ENCODE measurements around the gene SCAMP5. TPM values are rescaled to one million over a fixed set of nuclear protein-coding genes. Genes with fewer than 3 reads are reported as not detected.
A peak's percentile ranks its signal among the peaks of the same experiment; 100 is the strongest.

The SCAMP5 gene
- total and polyA plus RNA-seq, 2 of the 13 experiments (the other 11 are each of a cell fraction or from before 2014, with no cell fraction given), result 34.3 to 49.0 TPM

DNA sequence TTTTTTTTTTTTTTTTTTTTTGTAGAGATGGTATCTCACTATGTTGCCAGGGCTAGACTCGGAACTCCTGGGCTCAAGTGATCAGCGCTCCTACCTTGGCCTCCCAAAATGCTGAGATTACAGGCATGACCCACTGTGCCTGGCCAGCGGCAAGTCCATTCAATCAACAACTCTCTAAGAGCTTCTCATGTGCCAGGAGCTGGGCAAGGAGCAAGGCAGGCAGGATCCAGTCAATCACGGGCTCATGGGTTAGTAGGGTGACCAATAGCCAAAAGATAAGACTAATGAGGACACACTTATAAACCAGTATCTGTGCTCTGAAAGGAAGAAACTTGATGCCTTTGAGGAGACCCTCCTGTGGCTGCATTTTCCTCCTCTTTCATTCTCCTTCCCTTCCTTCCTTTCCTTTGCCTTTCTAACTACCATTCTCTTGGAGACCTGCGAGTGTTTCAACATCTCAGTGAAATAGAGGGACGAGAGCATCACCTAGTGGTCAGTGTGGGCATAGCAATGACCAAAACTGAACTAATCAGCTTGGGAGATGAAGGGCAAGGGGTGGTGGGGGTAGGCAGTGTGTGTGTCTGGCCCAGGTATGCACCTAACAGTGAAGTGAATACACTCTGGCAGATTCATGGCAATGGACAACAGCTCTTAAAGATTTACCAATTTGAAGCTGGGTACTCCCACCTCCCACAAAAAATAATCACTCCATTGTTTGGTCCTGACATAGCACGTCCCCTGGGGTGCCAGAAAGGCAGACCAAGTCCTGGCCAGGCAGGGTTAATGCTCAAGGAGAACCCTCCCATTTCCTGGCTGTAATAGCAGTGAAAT is 45.1 kb upstream of the SCAMP5 start (continued):
- TF ChIP-seq, protein P1, sequence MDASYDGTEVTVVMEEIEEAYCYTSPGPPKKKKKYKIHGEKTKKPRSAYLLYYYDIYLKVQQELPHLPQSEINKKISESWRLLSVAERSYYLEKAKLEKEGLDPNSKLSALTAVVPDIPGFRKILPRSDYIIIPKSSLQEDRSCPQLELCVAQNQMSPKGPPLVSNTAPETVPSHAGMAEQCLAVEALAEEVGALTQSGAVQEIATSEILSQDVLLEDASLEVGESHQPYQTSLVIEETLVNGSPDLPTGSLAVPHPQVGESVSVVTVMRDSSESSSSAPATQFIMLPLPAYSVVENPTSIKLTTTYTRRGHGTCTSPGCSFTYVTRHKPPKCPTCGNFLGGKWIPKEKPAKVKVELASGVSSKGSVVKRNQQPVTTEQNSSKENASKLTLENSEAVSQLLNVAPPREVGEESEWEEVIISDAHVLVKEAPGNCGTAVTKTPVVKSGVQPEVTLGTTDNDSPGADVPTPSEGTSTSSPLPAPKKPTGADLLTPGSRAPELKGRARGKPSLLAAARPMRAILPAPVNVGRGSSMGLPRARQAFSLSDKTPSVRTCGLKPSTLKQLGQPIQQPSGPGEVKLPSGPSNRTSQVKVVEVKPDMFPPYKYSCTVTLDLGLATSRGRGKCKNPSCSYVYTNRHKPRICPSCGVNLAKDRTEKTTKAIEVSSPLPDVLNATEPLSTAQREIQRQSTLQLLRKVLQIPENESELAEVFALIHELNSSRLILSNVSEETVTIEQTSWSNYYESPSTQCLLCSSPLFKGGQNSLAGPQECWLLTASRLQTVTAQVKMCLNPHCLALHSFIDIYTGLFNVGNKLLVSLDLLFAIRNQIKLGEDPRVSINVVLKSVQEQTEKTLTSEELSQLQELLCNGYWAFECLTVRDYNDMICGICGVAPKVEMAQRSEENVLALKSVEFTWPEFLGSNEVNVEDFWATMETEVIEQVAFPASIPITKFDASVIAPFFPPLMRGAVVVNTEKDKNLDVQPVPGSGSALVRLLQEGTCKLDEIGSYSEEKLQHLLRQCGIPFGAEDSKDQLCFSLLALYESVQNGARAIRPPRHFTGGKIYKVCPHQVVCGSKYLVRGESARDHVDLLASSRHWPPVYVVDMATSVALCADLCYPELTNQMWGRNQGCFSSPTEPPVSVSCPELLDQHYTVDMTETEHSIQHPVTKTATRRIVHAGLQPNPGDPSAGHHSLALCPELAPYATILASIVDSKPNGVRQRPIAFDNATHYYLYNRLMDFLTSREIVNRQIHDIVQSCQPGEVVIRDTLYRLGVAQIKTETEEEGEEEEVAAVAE (CRISPR knock-in tag; IDR thresholded peaks at IDR 0.05; ENCODE audit: borderline replicate concordance), result 0 out of 2 replicates have a peak, but pooled peaks have one; percentile 52
- TF ChIP-seq, protein P2, sequence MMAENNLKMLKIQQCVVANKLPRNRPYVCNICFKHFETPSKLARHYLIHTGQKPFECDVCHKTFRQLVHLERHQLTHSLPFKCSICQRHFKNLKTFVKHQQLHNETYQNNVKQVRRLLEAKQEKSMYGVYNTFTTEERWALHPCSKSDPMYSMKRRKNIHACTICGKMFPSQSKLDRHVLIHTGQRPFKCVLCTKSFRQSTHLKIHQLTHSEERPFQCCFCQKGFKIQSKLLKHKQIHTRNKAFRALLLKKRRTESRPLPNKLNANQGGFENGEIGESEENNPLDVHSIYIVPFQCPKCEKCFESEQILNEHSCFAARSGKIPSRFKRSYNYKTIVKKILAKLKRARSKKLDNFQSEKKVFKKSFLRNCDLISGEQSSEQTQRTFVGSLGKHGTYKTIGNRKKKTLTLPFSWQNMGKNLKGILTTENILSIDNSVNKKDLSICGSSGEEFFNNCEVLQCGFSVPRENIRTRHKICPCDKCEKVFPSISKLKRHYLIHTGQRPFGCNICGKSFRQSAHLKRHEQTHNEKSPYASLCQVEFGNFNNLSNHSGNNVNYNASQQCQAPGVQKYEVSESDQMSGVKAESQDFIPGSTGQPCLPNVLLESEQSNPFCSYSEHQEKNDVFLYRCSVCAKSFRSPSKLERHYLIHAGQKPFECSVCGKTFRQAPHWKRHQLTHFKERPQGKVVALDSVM (CRISPR knock-in tag; IDR thresholded peaks at IDR 0.05), result no peak
- TF ChIP-seq, protein P3, sequence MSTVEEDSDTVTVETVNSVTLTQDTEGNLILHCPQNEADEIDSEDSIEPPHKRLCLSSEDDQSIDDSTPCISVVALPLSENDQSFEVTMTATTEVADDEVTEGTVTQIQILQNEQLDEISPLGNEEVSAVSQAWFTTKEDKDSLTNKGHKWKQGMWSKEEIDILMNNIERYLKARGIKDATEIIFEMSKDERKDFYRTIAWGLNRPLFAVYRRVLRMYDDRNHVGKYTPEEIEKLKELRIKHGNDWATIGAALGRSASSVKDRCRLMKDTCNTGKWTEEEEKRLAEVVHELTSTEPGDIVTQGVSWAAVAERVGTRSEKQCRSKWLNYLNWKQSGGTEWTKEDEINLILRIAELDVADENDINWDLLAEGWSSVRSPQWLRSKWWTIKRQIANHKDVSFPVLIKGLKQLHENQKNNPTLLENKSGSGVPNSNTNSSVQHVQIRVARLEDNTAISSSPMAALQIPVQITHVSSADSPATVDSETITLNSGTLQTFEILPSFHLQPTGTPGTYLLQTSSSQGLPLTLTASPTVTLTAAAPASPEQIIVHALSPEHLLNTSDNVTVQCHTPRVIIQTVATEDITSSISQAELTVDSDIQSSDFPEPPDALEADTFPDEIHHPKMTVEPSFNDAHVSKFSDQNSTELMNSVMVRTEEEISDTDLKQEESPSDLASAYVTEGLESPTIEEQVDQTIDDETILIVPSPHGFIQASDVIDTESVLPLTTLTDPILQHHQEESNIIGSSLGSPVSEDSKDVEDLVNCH (CRISPR knock-in tag; IDR thresholded peaks at IDR 0.05), result no peak
- TF ChIP-seq THAP11 (CRISPR knock-in tag; IDR thresholded peaks at IDR 0.05) (peak; percentile 57), YY1 (IDR thresholded peaks at IDR 0.05; ENCODE audit: insufficient read depth, insufficient replicate concordance, low read depth, low read length) (no peak), IKZF4 (CRISPR knock-in tag; IDR thresholded peaks at IDR 0.05; ENCODE audit: borderline replicate concordance, low read depth, not compliant biosample characterization) (no peak), TCF7L2 (IDR thresholded peaks at IDR 0.05; ENCODE audit: low read depth, low read length) (no peak), ZNF605 (CRISPR knock-in tag; IDR thresholded peaks at IDR 0.05) (no peak), ZNF20 (CRISPR knock-in tag; IDR thresholded peaks at IDR 0.05) (no peak), ZNF121 (CRISPR knock-in tag; IDR thresholded peaks at IDR 0.05) (no peak), RFX5 (IDR thresholded peaks at IDR 0.05; ENCODE audit: low read depth, low read length) (no peak), SNAI1 (CRISPR knock-in tag; IDR thresholded peaks at IDR 0.05; ENCODE audit: borderline replicate concordance) (no peak), PRMT3 (CRISPR knock-in tag; IDR thresholded peaks at IDR 0.05; ENCODE audit: borderline replicate concordance, low read depth) (no peak), XRCC5 (optimal IDR thresholded peaks at IDR 0.05; ENCODE audit: low read length) (peak; percentile 66), ZFP37 (CRISPR knock-in tag; IDR thresholded peaks at IDR 0.05; ENCODE audit: borderline replicate concordance) (no peak), NR2F6 (IDR thresholded peaks at IDR 0.05) (no peak), NR2F6 (CRISPR knock-in tag; IDR thresholded peaks at IDR 0.05) (peak; percentile 47; the same call in 1 of the 2 replicates)
- TF ChIP-seq, protein P4, sequence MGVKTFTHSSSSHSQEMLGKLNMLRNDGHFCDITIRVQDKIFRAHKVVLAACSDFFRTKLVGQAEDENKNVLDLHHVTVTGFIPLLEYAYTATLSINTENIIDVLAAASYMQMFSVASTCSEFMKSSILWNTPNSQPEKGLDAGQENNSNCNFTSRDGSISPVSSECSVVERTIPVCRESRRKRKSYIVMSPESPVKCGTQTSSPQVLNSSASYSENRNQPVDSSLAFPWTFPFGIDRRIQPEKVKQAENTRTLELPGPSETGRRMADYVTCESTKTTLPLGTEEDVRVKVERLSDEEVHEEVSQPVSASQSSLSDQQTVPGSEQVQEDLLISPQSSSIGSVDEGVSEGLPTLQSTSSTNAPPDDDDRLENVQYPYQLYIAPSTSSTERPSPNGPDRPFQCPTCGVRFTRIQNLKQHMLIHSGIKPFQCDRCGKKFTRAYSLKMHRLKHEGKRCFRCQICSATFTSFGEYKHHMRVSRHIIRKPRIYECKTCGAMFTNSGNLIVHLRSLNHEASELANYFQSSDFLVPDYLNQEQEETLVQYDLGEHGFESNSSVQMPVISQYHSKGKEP (CRISPR knock-in tag; IDR thresholded peaks at IDR 0.05), result no peak

All from HepG2 (cell line).